GM12875 (cell line): ENCODE data around the gene KCTD2.

Experiments used
- H3K4me3 ChIP-seq: one replicate; pipeline ENCODE4 v1.5.1; 2011; ENCODE audit warnings: low read depth, low read length, control low read depth
- TF ChIP-seq, protein P1 (sequence below): IDR thresholded peaks from 2 replicates; pipeline ENCODE4 v1.5.1; 2011; ENCODE audit warnings: low read depth, mild to moderate bottlenecking, control low read depth, inconsistent platforms, low read length, moderate library complexity, borderline replicate concordance; ENCODE audit not compliant: insufficient read depth

Gene KCTD2

DNA sequence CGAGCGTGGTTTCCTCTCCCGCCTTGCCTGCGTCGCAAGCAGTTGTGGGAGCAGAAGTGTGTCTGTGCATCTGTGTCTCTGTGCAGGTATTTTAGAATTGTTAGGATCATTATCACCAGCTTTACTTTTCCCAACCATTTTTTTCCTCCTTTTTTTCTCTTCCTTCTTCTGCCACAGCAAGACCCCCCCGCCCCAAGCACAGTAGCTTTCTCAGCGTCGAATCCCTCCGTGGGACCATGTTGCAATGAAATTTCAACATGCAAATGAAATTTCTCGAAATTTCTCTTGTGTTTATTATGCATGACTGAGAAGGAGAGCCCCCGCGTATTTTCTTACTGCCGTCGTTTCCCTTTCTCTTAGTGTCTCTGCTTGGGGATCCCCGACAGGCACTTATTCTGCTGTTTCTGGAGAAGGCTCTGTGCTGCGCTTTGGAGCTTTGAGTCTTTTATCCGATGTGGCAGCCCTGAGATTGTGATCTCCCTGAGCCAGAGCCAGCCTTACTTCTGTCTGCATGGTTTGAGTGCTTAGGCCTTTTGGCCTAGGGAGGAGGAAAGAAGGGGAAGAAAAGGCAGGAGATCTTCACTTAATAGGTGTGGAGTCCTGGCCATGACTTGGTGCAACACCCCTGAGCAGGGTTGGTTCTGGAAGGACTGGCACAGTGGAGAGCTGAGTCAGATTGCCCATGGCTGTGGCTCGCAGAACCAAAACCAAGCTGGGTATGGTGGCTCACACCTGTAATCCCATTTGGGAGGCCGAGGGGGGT lies 67.7 kb downstream of the KCTD2 start:
- peak overlapping the region; percentile 50 for H3K4me3 ChIP-seq
- TF ChIP-seq, protein P1, sequence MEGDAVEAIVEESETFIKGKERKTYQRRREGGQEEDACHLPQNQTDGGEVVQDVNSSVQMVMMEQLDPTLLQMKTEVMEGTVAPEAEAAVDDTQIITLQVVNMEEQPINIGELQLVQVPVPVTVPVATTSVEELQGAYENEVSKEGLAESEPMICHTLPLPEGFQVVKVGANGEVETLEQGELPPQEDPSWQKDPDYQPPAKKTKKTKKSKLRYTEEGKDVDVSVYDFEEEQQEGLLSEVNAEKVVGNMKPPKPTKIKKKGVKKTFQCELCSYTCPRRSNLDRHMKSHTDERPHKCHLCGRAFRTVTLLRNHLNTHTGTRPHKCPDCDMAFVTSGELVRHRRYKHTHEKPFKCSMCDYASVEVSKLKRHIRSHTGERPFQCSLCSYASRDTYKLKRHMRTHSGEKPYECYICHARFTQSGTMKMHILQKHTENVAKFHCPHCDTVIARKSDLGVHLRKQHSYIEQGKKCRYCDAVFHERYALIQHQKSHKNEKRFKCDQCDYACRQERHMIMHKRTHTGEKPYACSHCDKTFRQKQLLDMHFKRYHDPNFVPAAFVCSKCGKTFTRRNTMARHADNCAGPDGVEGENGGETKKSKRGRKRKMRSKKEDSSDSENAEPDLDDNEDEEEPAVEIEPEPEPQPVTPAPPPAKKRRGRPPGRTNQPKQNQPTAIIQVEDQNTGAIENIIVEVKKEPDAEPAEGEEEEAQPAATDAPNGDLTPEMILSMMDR = no peak
